Measurements from ENCODE around the gene CTNNB1.
A peak's percentile ranks its signal among the peaks of the same experiment; 100 is the strongest.

Gene CTNNB1

DNA sequence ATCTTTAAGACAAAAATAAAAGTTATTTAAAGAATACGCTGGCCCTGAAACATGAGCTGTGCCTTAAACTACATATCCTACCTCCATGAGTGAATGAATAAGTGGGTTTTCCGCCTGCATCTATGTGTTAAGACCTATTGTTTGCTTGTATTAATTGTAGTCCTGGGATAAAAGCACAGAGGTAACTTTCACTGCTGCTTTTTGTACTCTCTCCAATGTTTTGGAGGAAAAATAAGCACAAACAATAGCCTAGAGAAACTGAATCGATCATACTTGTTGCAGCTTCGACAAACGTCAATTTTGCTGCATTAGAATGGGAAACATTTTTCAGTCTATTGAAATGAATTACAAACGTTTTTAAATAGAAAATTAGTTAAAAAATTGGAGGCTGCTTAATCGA lies 1.3 kb upstream of the CTNNB1 start:
- TF ChIP-seq, protein P1, sequence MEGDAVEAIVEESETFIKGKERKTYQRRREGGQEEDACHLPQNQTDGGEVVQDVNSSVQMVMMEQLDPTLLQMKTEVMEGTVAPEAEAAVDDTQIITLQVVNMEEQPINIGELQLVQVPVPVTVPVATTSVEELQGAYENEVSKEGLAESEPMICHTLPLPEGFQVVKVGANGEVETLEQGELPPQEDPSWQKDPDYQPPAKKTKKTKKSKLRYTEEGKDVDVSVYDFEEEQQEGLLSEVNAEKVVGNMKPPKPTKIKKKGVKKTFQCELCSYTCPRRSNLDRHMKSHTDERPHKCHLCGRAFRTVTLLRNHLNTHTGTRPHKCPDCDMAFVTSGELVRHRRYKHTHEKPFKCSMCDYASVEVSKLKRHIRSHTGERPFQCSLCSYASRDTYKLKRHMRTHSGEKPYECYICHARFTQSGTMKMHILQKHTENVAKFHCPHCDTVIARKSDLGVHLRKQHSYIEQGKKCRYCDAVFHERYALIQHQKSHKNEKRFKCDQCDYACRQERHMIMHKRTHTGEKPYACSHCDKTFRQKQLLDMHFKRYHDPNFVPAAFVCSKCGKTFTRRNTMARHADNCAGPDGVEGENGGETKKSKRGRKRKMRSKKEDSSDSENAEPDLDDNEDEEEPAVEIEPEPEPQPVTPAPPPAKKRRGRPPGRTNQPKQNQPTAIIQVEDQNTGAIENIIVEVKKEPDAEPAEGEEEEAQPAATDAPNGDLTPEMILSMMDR (IDR thresholded peaks at IDR 0.05; ENCODE audit: insufficient read depth, low read depth, low read length, missing control alignments): no peak
- H3K4me3 ChIP-seq (ENCODE audit: low read length): no peak overlapping the region
- DNase-seq (ENCODE audit: low read depth): no peak

DNA sequence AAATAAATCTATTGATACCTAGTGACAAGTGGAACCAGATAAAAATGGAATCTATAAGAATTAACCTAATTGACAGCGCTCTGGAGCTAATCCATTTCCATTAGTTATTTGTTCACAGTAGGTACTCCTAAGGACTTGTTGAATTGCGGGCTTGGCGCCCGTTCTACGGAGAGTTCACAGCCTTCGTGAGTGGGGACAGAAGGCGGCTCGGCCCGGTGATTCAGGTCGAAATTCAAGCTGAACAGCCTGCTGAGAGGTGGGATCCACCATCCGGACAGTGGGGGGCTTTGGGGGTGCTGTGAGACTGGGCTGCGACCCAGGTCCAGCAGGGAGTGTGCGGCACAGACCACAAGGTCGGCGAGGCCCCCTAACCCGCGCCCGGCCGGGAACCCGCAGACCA lies 779 bp upstream of the CTNNB1 start:
- peak; percentile 35 for DNase-seq (ENCODE audit: low read depth)
- H3K4me3 ChIP-seq (ENCODE audit: low read length): peak overlapping the region; percentile 79
- TF ChIP-seq, protein P1 (IDR thresholded peaks at IDR 0.05; ENCODE audit: insufficient read depth, low read depth, low read length, missing control alignments): no peak

DNA sequence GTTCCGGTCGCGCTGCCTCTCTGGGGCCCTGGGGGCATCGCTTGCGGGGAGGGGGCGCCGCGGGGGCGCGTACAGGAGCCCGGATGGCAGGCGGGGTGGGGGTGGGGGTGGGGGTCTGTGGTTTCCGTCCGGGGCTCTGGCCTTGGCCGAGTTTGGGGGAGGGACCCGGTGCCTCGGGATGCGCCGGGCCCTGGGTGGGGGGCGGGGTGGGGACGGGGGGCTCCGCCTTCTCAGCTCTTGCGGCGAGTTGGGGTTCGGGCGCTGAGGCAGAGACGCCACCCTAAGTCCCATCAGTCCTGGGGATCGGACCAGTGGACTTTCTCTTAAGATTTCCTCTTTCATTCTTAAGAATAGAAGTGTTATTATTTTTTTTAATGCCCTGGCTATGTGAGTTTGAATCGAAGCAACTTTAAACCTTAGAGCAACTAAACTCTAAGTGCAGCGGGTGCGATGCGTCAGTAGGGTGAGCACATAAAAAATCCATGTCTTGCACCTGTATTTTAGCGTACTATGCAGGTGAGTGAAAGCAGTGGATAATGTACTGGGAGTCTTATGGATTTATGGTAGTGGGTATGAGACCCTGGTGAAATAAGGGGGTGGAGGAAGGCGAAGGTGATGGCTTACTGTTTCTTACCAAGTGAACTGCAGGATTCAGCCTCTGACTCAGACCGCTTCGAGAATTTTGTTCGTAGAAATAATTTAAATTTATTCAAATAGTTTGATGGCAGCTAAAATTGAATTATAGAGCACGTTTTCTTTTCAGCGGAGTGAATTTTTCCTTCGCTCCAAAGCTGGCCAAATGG lies 762 bp downstream of the CTNNB1 start:
- DNase-seq (ENCODE audit: low read depth): peak; percentile 50
- TF ChIP-seq, protein P1 (IDR thresholded peaks at IDR 0.05; ENCODE audit: insufficient read depth, low read depth, low read length, missing control alignments): no peak
- H3K4me3 ChIP-seq (ENCODE audit: low read length): peak overlapping the region; percentile 79

DNA sequence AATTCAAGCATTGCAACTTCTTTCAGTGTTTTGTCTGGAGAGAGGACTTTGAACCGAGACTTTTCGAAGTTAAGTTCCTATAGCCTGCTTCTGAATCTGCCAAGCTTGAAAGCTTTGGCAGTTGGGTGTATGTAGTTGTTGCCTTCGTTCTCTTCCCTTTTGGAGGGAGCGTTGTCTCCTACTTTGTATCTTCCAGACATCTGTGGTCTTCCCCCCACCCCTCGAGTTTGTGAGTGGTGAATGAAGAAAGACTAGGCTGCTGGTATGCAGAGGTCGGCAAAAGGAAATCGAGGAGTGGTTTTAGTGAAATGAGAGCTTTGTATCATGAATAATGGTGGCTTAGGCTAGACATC lies 1.3 kb downstream of the CTNNB1 start:
- TF ChIP-seq, protein P1 (IDR thresholded peaks at IDR 0.05; ENCODE audit: insufficient read depth, low read depth, low read length, missing control alignments): no peak
- peak overlapping the region; percentile 79 for H3K4me3 ChIP-seq (ENCODE audit: low read length)
- DNase-seq (ENCODE audit: low read depth): peak; percentile 43

DNA sequence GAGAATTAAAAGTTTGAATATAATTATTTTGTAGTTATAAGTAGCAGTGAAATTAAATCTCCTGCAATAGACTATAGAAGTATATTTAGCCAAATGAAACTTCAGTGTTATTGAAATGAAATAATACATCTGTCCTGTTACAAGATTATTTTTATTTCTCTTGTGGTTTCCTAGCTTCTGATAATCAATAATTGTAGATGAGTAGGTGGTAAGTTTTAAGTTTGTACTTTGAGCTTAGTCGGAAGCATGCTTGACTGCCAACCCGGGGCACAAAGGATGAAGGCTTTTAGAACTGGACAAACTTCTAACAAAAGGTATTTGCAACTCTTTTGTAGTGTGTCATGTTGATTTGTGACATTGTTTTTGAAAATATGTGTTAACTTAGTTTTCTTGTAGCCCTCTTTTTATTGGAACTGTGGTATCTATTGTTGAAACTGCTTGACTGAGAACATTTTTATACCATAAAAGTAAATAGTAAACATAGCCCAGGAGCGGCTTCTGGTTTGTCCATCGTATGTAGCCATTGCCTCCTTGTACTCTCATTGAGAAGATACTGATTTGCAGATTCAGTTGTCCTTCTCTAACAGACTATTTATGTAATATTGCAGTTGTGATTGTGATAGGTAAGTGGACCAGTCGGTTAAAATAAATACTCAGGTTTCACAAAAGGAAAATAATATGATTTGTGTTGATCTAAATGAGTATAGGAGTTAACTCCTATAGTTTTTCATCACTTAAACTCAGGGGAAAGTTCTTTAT lies 2.9 kb downstream of the CTNNB1 start:
- DNase-seq (ENCODE audit: low read depth): no peak
- peak overlapping the region; percentile 79 for H3K4me3 ChIP-seq (ENCODE audit: low read length)
- TF ChIP-seq, protein P1 (IDR thresholded peaks at IDR 0.05; ENCODE audit: insufficient read depth, low read depth, low read length, missing control alignments): no peak

DNA sequence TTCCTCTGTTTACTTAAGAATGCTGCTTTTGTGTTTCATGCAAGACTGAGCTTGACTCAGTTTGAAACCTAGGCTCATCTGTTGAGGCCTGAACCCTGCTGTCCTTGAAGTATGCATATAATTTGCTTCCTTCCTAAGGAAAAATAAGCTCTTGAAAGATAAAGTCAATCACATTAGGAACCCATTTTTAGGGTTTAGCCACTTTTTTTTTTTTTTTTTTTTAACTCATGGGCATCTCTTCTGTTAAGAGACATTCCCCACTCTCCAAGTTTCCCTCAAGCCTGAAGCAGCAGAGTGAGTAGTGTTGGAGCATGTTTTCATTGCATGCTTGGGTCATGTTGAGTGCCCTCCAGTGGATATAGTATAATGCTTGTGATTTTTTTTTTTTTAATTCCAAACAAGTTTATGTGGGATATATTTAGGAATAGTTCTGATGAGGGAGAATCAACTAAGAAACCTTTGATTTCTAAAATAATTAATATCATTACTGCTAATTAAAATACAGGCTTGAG lies 3.6 kb downstream of the CTNNB1 start:
- TF ChIP-seq, protein P1 (IDR thresholded peaks at IDR 0.05; ENCODE audit: insufficient read depth, low read depth, low read length, missing control alignments): peak; percentile 50
- H3K4me3 ChIP-seq (ENCODE audit: low read length): peak overlapping the region; percentile 0
- peak; percentile 78 for DNase-seq (ENCODE audit: low read depth)

Measured in epithelial cell of esophagus (primary cell).